ENCODE measurements around the gene SPEN. TPM values are rescaled to one million over a fixed set of nuclear protein-coding genes. Genes with fewer than 3 reads are reported as not detected.

SPEN gene
- polyA plus RNA-seq, 1 donor (not counting 4 experiments of a cell fraction or from before 2014, with no cell fraction given), result 8.9 TPM

DNA sequence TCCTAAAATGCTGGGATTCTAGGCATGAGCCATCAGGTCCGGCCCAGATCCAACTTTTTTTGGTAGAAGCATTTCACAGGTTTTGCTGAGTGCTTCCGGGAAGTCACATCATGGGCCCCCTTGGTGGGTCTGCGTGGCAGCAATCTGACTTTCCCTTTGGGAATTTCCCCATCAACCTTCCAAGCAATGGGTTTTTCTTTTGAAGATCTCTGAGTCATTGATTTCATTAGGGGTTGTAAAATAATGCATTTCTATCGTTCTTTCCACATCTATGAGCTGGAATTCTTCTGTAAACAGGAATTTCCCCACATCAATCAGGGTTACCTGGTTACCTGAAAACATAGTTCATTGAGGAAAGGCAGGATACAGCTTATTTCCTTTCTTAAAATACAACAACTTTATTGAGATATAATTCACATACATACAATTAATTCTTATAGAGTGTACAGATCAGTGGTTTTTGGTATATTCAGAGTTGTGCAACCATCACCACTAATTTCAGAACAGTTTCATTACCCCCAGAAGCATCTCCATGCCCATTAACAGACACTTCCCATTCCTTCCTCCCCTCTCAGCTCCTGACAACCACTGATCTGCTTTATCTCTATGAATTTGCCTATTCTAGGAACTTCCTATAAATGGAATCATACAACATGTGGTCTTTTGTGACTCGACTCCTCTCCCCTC, 138.2 kb downstream of the SPEN start:
- Histone ChIP-seq H3K9ac (ENCODE audit: control insufficient read depth, extremely low read depth, insufficient read depth, low read length) (no peak overlapping the region), H3K4me3 (ENCODE audit: control insufficient read depth in 2 of 3, extremely low read depth in 1 of 3, insufficient read depth in 2 of 3, low read depth in 1 of 3, low read length in 3 of 3) (no peak overlapping the region), H3K27me3 (ENCODE audit: control insufficient read depth, extremely low read depth, insufficient read depth, low read length) (no peaks in the 10 kb centered on the region), H4K20me1 (ENCODE audit: control insufficient read depth, extremely low read depth, insufficient read depth, low read length) (no peaks in the 10 kb centered on the region), H3K9me1 (ENCODE audit: control insufficient read depth, extremely low read depth, insufficient read depth, low read length) (no peaks in the 10 kb centered on the region), H3K79me2 (ENCODE audit: control insufficient read depth, insufficient read depth, low read length) (no peaks in the 10 kb centered on the region), H3K36me3 (ENCODE audit: control insufficient read depth in 2 of 2, extremely low read depth in 1 of 2, insufficient read depth in 2 of 2, low read length in 2 of 2) (no peaks in the 10 kb centered on the region), H3K9me3 (ENCODE audit: control insufficient read depth, low read depth, low read length) (peaks cover 3% of the 10 kb centered on the region), H3K4me2 (ENCODE audit: control insufficient read depth, extremely low read depth, insufficient read depth, low read depth, low read length) (no peak overlapping the region), H3K27ac (ENCODE audit: control insufficient read depth, insufficient read depth, low read length) (no peak overlapping the region), H3K4me1 (ENCODE audit: control insufficient read depth, extremely low read depth, insufficient read depth, low read length) (peaks cover 2% of the 10 kb centered on the region), H2AFZ (ENCODE audit: control insufficient read depth, low read length) (no peak overlapping the region)
- dilution Hi-C loops (cut with MboI; ENCODE audit: extremely low pct_ligation_motif_present, low sequenced_read_pairs), result no loop called here
- FAIRE-seq, result no peak
- no peak for TF ChIP-seq EZH2 (IDR thresholded peaks at IDR 0.05; ENCODE audit: low read length)
- no peak for TF ChIP-seq CTCF (optimal IDR thresholded peaks at IDR 0.05 in 1 of 3, IDR thresholded peaks at IDR 0.05 in 1 of 3, conservative IDR thresholded peaks at IDR 0.05 in 1 of 3; ENCODE audit: extremely low read depth in 1 of 3, insufficient read depth in 2 of 3, low read length in 3 of 3)
- no peak for DNase-seq (ENCODE audit: low read depth, low spot score)

GRCh38 chr1:15988856-15989736, 141.6 kb downstream of the SPEN start:
- dilution Hi-C loops (cut with MboI; ENCODE audit: extremely low pct_ligation_motif_present, low sequenced_read_pairs), result no loop called here
- Histone ChIP-seq H3K9me1 (ENCODE audit: control insufficient read depth, extremely low read depth, insufficient read depth, low read length) (no peaks in the 10 kb centered on the region), H3K9me3 (ENCODE audit: control insufficient read depth, low read depth, low read length) (no peaks in the 10 kb centered on the region), H3K79me2 (ENCODE audit: control insufficient read depth, insufficient read depth, low read length) (no peaks in the 10 kb centered on the region), H2AFZ (ENCODE audit: control insufficient read depth, low read length) (no peak overlapping the region), H3K4me1 (ENCODE audit: control insufficient read depth, extremely low read depth, insufficient read depth, low read length) (peaks cover 2% of the 10 kb centered on the region), H3K27me3 (ENCODE audit: control insufficient read depth, extremely low read depth, insufficient read depth, low read length) (no peaks in the 10 kb centered on the region), H3K4me3 (ENCODE audit: control insufficient read depth in 2 of 3, extremely low read depth in 1 of 3, insufficient read depth in 2 of 3, low read depth in 1 of 3, low read length in 3 of 3) (no peak overlapping the region), H3K4me2 (ENCODE audit: control insufficient read depth, extremely low read depth, insufficient read depth, low read depth, low read length) (no peak overlapping the region), H3K36me3 (ENCODE audit: control insufficient read depth in 2 of 2, extremely low read depth in 1 of 2, insufficient read depth in 2 of 2, low read length in 2 of 2) (no peaks in the 10 kb centered on the region), H3K9ac (ENCODE audit: control insufficient read depth, extremely low read depth, insufficient read depth, low read length) (no peak overlapping the region), H3K27ac (ENCODE audit: control insufficient read depth, insufficient read depth, low read length) (no peak overlapping the region), H4K20me1 (ENCODE audit: control insufficient read depth, extremely low read depth, insufficient read depth, low read length) (no peaks in the 10 kb centered on the region)
- TF ChIP-seq CTCF (optimal IDR thresholded peaks at IDR 0.05 in 1 of 3, IDR thresholded peaks at IDR 0.05 in 1 of 3, conservative IDR thresholded peaks at IDR 0.05 in 1 of 3; ENCODE audit: extremely low read depth in 1 of 3, insufficient read depth in 2 of 3, low read length in 3 of 3) (no peak), EZH2 (IDR thresholded peaks at IDR 0.05; ENCODE audit: low read length) (no peak)
- FAIRE-seq, result no peak
- DNase-seq (ENCODE audit: low read depth, low spot score), result no peak

Data from keratinocyte (primary cell).